Ovary (tissue), 9 donors: ENCODE data around the gene MORC2. TPM values are rescaled to one million over a fixed set of nuclear protein-coding genes. Genes with fewer than 3 reads are reported as not detected.

Experiments used
- DNase-seq, 5 donors: peaks; one replicate each; pipeline ENCODE4 v3.0.0-alpha.2; 2019 to 2020
- H3K27ac ChIP-seq, 2 donors: fragments of 200-600 bp; one replicate each; pipeline versions ENCODE4 v1.5.1 to v1.8.0; 2019 to 2022
- H3K27me3 ChIP-seq: fragments of 200-600 bp; one replicate; pipeline ENCODE4 v1.8.0; 2022
- H3K36me3 ChIP-seq: fragments of 200-600 bp; sonication (generic); one replicate; pipeline ENCODE4 v1.5.1; 2019
- H3K4me1 ChIP-seq: one replicate; pipeline ENCODE4 v1.8.1; 2013; ENCODE audit warnings: mild to moderate bottlenecking, moderate library complexity; ENCODE audit not compliant: insufficient read depth
- H3K4me3 ChIP-seq: fragments of 200-600 bp; sonication (generic); one replicate; pipeline ENCODE4 v1.5.1; 2017
- H3K9me3 ChIP-seq, 2 donors: fragments of 200-600 bp in 1 of 2; sonication (generic) in 1 of 2; one replicate each; pipeline versions ENCODE4 v1.5.1 to v1.8.1; 2013 to 2019; ENCODE audit warnings: mild to moderate bottlenecking in 1 of 2, moderate library complexity in 1 of 2
- EP300 ChIP-seq: sonication (generic); formaldehyde crosslinking; IDR thresholded peaks from one replicate; pipeline ENCODE4 v1.6.1; 2017; ENCODE audit warnings: antibody characterized with exemption
- POLR2A ChIP-seq: fragments of 450-650 bp; IDR thresholded peaks from one replicate; pipeline ENCODE4 v1.6.1; 2017; ENCODE audit warnings: antibody characterized with exemption, mild to moderate bottlenecking, moderate library complexity
- WGBS, 3 donors: extraction: QIAGEN DNeasy Blood & Tissue Kit in 1 of 3; methylation state at CpG; one replicate each; pipeline versions ENCODE4 v1.1.5 to v1.1.7; 2013 to 2017; 5-methylcytosine and 5-hydroxymethylcytosine counted together
- intact Hi-C, 4 donors: fragments of 100-400 bp; cut with DNase I; formaldehyde crosslinking; loops; one replicate each; pipeline versions ENCODE4 v1.11.0 to v1.15.1; 2022 to 2023
- polyA plus RNA-seq, 2 donors: library from polyadenylated mRNA; stranded (reverse); fragments of 200-250 nt in 1 of 2; fragments of 350-450 nt in 1 of 2; fragmentation: Illumina TruSeq in 1 of 2; extraction: RNeasy Lipid Tissue Mini Kit (QIAGEN cat#74804) in 1 of 2; gene quantifications; one replicate each; pipeline ENCODE4 v1.2.3, GENCODE V29; 2013 to 2014
- total RNA-seq, 7 donors: library from RNA; depleted of rRNA in 2 of 7; stranded (reverse); fragments of >200 nt in 2 of 7; fragmentation: NEBNext Ultra II Directional in 3 of 7; extraction: Animal tissue kit (Norgen Biotek cat#: 25700) in 3 of 7; gene quantifications; one replicate each; pipeline versions ENCODE4 v1.1.0 to v1.2.4, GENCODE V29; 2016 to 2023
- TF ChIP-seq, protein P1 (sequence below), 3 donors: fragments of 450-650 bp in 2 of 3; fragments of 200-600 bp in 1 of 3; IDR thresholded peaks; one replicate each; pipeline versions ENCODE4 v1.5.1 to v1.8.0; 2016 to 2022; ENCODE audit warnings: antibody characterized with exemption in 3 of 3, mild to moderate bottlenecking in 1 of 3
- donor health status: DM: no; HTN: no; CAD: no; lungs with moderate emphysema.
- donor health status: DM: no; HTN: no; CAD: no.
- donor health status: Bipolar disorder and iron deficiency.
- donor health status: DM: yes; HTN: yes; CAD: no.
- donor health status: DM: no; HTN: no; CAD: no.
- donor health status: DM: yes; HTN: yes; CAD: no.

Gene MORC2
- total and polyA plus RNA-seq, 9 donors, result 13.0 to 30.5 (median 22.1) TPM

DNA sequence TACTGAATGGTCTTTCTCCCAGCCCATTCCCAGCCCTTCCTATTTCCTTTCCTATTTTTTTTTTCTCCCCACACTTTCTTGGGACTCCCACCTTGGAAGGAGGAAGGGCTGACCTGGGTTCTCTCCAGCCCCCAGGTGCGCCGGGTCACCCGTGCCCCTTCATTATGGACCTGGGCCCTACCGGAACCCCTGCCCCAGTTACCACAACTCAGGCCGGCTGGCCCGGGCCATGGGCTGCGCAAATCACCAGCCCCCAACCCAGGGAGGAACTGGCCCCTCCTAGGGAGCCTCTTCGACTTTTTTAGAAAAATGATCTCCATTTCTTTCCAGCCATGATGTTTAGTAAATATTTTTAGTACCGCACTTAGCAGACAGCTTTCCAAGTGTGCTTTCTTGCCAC, 62.2 kb downstream of the MORC2 start:
- no peak for DNase-seq
- no peak for TF ChIP-seq POLR2A
- TF ChIP-seq, protein P1, sequence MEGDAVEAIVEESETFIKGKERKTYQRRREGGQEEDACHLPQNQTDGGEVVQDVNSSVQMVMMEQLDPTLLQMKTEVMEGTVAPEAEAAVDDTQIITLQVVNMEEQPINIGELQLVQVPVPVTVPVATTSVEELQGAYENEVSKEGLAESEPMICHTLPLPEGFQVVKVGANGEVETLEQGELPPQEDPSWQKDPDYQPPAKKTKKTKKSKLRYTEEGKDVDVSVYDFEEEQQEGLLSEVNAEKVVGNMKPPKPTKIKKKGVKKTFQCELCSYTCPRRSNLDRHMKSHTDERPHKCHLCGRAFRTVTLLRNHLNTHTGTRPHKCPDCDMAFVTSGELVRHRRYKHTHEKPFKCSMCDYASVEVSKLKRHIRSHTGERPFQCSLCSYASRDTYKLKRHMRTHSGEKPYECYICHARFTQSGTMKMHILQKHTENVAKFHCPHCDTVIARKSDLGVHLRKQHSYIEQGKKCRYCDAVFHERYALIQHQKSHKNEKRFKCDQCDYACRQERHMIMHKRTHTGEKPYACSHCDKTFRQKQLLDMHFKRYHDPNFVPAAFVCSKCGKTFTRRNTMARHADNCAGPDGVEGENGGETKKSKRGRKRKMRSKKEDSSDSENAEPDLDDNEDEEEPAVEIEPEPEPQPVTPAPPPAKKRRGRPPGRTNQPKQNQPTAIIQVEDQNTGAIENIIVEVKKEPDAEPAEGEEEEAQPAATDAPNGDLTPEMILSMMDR (IDR thresholded peaks at IDR 0.05), result no peak
- TF ChIP-seq EP300, result no peak
- no peaks in the 10 kb centered on the region for H3K36me3 ChIP-seq
- H3K27me3 ChIP-seq, result no peaks in the 10 kb centered on the region
- no peak overlapping the region for H3K27ac ChIP-seq
- no peak overlapping the region for H3K4me3 ChIP-seq
- H3K9me3 ChIP-seq, result no peaks in the 10 kb centered on the region
- 94 to 97% (median 94%) methylated on average over 9 of the region's 9 CpGs for WGBS, 3 donors
- no peaks in the 10 kb centered on the region for H3K4me1 ChIP-seq
- intact Hi-C loops, result no loop called here

DNA sequence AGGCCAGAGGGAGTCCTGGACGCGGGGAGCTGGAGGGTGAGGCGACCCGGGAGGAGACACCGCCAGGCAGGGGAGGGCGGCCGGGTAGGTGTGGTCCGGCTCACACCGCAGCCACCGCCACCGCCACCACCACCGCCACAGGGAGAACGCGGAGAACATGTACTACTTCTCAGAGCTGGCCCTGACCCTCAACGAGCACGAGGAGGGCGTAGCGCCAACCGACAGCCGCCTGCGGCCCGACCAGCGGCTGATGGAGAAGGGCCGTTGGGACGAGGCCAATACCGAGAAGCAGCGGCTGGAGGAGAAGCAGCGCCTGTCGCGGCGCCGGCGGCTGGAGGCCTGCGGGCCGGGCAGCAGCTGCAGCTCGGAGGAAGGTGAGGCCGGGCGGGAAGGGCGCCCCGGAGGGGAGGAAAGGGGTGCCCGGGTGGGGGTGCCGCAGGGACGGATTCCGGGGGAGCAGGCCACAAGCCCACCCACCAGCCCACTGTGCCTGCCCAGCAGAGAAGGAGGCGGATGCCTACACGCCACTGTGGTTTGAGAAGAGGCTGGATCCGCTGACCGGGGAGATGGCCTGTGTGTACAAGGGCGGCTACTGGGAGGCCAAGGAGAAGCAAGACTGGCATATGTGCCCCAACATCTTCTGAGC, 62.8 kb downstream of the MORC2 start:
- Histone ChIP-seq H3K36me3 (no peaks in the 10 kb centered on the region), H3K4me1 (no peaks in the 10 kb centered on the region), H3K9me3 (no peaks in the 10 kb centered on the region), H3K4me3 (no peak overlapping the region), H3K27me3 (no peaks in the 10 kb centered on the region), H3K27ac (no peak overlapping the region)
- DNase-seq, result no peak
- TF ChIP-seq POLR2A (no peak), EP300 (no peak)
- TF ChIP-seq, protein P1 (IDR thresholded peaks at IDR 0.05), result no peak
- WGBS, 3 donors, result 94 to 95% (median 95%) methylated on average over 49 of the region's 49 CpGs
- intact Hi-C loops, result no loop called here

DNA sequence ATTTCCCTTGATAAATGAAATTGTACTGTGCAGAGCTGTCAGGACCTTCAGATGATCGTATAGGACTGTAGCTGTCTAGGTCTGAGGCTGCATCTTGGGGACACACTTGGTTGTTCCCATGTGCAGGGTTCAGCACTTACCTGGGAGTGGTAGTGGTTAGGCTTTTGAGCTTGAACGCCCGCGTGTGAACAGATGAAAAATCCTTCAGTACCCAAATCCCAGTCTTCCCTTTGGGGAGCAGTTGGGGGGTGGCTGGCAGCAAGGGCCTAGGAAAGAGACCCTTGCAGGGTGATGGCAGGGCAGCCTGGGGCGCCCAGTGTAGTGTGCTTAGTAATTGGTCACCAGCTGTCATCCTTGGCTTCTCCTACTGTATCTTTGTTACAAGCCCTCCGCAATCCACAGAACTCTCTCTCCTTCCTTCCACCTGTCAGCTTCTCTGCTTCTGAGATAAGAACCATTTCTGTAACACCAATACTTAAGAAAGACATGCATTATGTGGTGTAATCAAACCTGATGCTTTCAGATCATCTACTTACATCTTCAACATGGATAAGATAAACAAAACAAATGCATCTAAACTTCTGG, 64.6 kb downstream of the MORC2 start:
- H3K4me3 ChIP-seq, result no peak overlapping the region
- DNase-seq, result no peak
- no peaks in the 10 kb centered on the region for H3K4me1 ChIP-seq
- TF ChIP-seq EP300 (no peak), POLR2A (no peak)
- TF ChIP-seq, protein P1 (IDR thresholded peaks at IDR 0.05), result no peak
- WGBS, 3 donors, result 93 to 97% (median 94%) methylated on average over 6 of the region's 6 CpGs
- no peak overlapping the region for H3K27ac ChIP-seq
- no peaks in the 10 kb centered on the region for H3K9me3 ChIP-seq
- intact Hi-C loops, result no loop called here
- no peaks in the 10 kb centered on the region for H3K27me3 ChIP-seq
- no peaks in the 10 kb centered on the region for H3K36me3 ChIP-seq

DNA sequence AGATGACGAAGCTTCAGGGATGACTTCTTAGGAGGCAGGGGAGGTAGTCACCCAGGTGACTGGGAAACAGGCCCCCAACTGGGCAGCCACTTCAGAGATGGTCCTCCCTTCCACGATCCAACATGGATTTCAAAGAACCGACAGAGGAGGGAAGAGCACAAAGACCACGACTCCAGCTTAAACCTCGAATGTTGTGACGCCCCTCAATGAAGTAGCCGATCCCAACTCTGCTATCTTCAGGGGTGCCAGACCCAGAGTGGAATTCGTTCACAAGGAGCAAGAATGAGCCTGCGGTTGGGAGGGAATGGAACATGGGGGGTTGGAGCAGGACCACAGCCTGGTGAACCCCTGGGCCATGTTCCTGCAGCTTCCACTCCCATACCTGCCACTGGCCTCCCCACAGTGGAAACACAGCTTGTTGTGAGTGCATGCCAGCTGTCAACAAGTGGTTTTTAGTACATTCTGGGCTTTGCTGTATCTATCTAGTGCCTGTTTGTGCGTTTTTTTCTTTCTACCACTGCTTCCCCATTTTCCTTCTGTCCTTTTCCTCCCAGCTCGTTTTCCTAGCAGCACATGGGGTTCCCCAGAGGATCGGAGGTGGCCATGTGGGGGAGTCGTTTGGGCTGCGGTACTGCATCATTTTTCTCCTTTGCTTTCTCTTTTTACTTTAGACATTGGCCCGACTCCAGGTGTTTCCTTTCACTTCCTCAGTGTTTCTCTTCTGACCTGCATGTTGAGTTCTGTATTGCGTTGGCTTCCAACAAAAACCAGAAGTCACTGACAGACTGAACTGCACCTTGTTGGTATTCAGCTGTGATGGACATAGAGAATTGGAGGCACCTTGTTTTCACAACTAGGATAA, 65.8 kb downstream of the MORC2 start:
- TF ChIP-seq, protein P1 (IDR thresholded peaks at IDR 0.05), result no peak
- no peak for TF ChIP-seq POLR2A
- TF ChIP-seq EP300, result no peak
- DNase-seq, result no peak
- Histone ChIP-seq H3K36me3 (no peaks in the 10 kb centered on the region), H3K4me1 (no peaks in the 10 kb centered on the region), H3K9me3 (no peaks in the 10 kb centered on the region), H3K27me3 (no peaks in the 10 kb centered on the region), H3K4me3 (no peak overlapping the region), H3K27ac (no peak overlapping the region)
- 55 to 61% (median 55%) methylated on average over 16 of the region's 16 CpGs for whole genome bisulfite sequencing, 3 donors
- intact Hi-C loops, result no loop called here
